ENCODE results near the gene TOP2B. TPM values are rescaled to one million over a fixed set of nuclear protein-coding genes. Genes with fewer than 3 reads are reported as not detected.

TOP2B gene
- total RNA-seq, 1 experiment from 2014 or later: 88.7 TPM

- BruUV-seq (replicated peaks): no TSS peak
- Mint-ChIP-seq H3K36me3 (ENCODE audit: insufficient read depth, unreplicated experiment) (peaks cover 55% of the 10 kb centered on the region), H3K4me1 (ENCODE audit: insufficient read depth, unreplicated experiment) (peaks cover 4% of the 10 kb centered on the region), H3K4me3 (ENCODE audit: unreplicated experiment) (no peak overlapping the region), H3K27ac (ENCODE audit: low read depth, unreplicated experiment) (peak overlapping the region; percentile 50), H3K9me3 (ENCODE audit: unreplicated experiment) (no peaks in the 10 kb centered on the region), H3K27me3 (ENCODE audit: insufficient read depth, unreplicated experiment) (no peaks in the 10 kb centered on the region)
- ChIA-PET CTCF (interaction anchor here (0.8 to 3.8 kb wide), 3 partner anchors 10 to 459 kb away, joined by 3 to 30 read pairs (median 3); no protein-coding TSS in a partner anchor), POLR2A (interaction anchor here (1.4 kb wide), 1 partner anchor 10 kb away, joined by 4 read pairs; no protein-coding TSS in a partner anchor)
- peak; percentile 41 for DNase-seq (ENCODE audit: unreplicated experiment)
- TF ChIP-seq, protein P1, sequence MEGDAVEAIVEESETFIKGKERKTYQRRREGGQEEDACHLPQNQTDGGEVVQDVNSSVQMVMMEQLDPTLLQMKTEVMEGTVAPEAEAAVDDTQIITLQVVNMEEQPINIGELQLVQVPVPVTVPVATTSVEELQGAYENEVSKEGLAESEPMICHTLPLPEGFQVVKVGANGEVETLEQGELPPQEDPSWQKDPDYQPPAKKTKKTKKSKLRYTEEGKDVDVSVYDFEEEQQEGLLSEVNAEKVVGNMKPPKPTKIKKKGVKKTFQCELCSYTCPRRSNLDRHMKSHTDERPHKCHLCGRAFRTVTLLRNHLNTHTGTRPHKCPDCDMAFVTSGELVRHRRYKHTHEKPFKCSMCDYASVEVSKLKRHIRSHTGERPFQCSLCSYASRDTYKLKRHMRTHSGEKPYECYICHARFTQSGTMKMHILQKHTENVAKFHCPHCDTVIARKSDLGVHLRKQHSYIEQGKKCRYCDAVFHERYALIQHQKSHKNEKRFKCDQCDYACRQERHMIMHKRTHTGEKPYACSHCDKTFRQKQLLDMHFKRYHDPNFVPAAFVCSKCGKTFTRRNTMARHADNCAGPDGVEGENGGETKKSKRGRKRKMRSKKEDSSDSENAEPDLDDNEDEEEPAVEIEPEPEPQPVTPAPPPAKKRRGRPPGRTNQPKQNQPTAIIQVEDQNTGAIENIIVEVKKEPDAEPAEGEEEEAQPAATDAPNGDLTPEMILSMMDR (IDR thresholded peaks at IDR 0.05; ENCODE audit: unreplicated experiment): no peak
- intact Hi-C loops (cut with micrococcal nuclease): no loop called here
These were observed 61.0 kb downstream of the TOP2B start for GRCh38 chr3:25603703-25604102.

DNA sequence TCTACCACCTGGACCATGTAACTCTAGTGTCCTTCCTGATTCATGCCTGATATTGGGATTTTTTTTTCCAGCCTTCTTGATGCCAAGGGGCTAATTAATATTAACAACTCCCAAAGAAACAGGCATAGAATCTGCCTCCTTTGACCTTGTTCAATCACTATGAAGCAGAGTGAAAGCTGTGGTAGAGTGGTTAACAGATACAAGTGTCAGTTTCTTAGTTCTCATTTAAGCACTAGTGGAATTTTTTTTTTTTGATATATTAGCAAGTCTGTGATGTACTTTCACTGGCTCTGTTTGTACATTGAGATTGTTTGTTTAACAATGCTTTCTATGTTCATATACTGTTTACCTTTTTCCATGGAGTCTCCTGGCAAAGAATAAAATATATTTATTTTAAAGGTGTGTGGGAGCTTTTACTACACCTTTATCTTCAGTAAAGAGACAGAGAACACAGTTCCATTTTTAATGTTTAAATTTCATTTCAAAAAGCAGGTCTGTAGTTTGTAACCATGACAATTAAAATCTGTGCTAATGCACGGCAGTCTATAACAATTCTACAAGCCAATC, 67.1 kb downstream of the TOP2B start:
- intact Hi-C loops (cut with micrococcal nuclease): loop anchor here (10.0 kb wide), 1 partner anchor 913 kb away; no protein-coding TSS in a partner anchor
- Mint-ChIP-seq H3K27me3 (ENCODE audit: insufficient read depth, unreplicated experiment) (no peaks in the 10 kb centered on the region), H3K9me3 (ENCODE audit: unreplicated experiment) (no peaks in the 10 kb centered on the region), H3K36me3 (ENCODE audit: insufficient read depth, unreplicated experiment) (peaks cover 60% of the 10 kb centered on the region), H3K27ac (ENCODE audit: low read depth, unreplicated experiment) (no peak overlapping the region), H3K4me3 (ENCODE audit: unreplicated experiment) (no peak overlapping the region), H3K4me1 (ENCODE audit: insufficient read depth, unreplicated experiment) (peaks cover 3% of the 10 kb centered on the region)
- TF ChIP-seq, protein P1 (IDR thresholded peaks at IDR 0.05; ENCODE audit: unreplicated experiment): no peak
- no TSS peak for BruUV-seq (replicated peaks)
- DNase-seq (ENCODE audit: unreplicated experiment): no peak
- POLR2A ChIA-PET: no interaction called here
- CTCF ChIA-PET: interaction anchor here (2.9 kb wide), 1 partner anchor 11 kb away, joined by 9 read pairs; no protein-coding TSS in a partner anchor

DNA sequence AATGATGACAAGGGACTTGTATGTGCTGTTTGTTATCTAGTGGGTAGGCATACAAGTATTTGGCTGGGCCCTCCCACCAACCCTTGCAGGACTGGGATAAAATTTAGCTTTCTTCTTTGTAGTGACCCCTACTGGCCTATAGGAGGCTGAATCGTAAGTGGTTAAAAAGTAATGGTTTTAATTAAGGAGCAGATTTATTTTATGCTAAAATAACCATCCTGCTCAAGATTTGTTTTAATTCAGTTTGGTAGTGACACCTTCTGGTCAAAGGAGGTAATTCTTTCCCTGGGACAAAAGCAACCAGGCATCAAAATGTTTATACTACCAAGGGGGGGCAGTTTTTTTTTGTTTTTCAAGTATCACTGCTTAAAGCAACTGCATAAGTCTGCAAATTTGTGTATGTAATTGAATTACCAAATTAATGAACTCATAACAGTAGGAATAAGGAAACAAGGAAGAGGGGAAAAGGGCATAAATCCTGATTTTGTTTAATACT, 70.7 kb downstream of the TOP2B start:
- Mint-ChIP-seq H3K9me3 (ENCODE audit: unreplicated experiment) (no peaks in the 10 kb centered on the region), H3K27me3 (ENCODE audit: insufficient read depth, unreplicated experiment) (no peaks in the 10 kb centered on the region), H3K4me3 (ENCODE audit: unreplicated experiment) (no peak overlapping the region), H3K4me1 (ENCODE audit: insufficient read depth, unreplicated experiment) (peaks cover 5% of the 10 kb centered on the region), H3K36me3 (ENCODE audit: insufficient read depth, unreplicated experiment) (peaks cover 35% of the 10 kb centered on the region), H3K27ac (ENCODE audit: low read depth, unreplicated experiment) (no peak overlapping the region)
- CTCF ChIA-PET: interaction anchor here (0.5 to 8.9 kb wide), 53 partner anchors 9 to 1520 kb away, joined by 3 to 82 read pairs (median 4); no protein-coding TSS in a partner anchor
- BruUV-seq (replicated peaks): no TSS peak
- DNase-seq (ENCODE audit: unreplicated experiment): peak; percentile 64
- TF ChIP-seq, protein P1 (IDR thresholded peaks at IDR 0.05; ENCODE audit: unreplicated experiment): peak; percentile 60
- POLR2A ChIA-PET: interaction anchor here (1.1 to 1.6 kb wide), 3 partner anchors 9 to 820 kb away, joined by 3 to 6 read pairs (median 4); no protein-coding TSS in a partner anchor
- intact Hi-C loops (cut with micrococcal nuclease): loop anchor here (1.0 to 10.0 kb wide), 4 partner anchors 572 to 909 kb away; no protein-coding TSS in a partner anchor

GRCh38 chr3:25593001-25593400, 71.7 kb downstream of the TOP2B start:
- Mint-ChIP-seq H3K27me3 (ENCODE audit: insufficient read depth, unreplicated experiment) (no peaks in the 10 kb centered on the region), H3K36me3 (ENCODE audit: insufficient read depth, unreplicated experiment) (peaks cover 28% of the 10 kb centered on the region), H3K4me3 (ENCODE audit: unreplicated experiment) (no peak overlapping the region), H3K9me3 (ENCODE audit: unreplicated experiment) (peaks cover 2% of the 10 kb centered on the region), H3K27ac (ENCODE audit: low read depth, unreplicated experiment) (no peak overlapping the region), H3K4me1 (ENCODE audit: insufficient read depth, unreplicated experiment) (peaks cover 5% of the 10 kb centered on the region)
- intact Hi-C loops (cut with micrococcal nuclease): loop anchor here (10.0 kb wide), 1 partner anchor 908 kb away; no protein-coding TSS in a partner anchor
- CTCF ChIA-PET: interaction anchor here (0.6 to 8.9 kb wide), 48 partner anchors 8 to 1698 kb away, joined by 3 to 82 read pairs (median 4); no protein-coding TSS in a partner anchor
- TF ChIP-seq, protein P1 (IDR thresholded peaks at IDR 0.05; ENCODE audit: unreplicated experiment): no peak
- no peak for DNase-seq (ENCODE audit: unreplicated experiment)
- no TSS peak for BruUV-seq (replicated peaks)
- POLR2A ChIA-PET: interaction anchor here (0.5 to 1.7 kb wide), 9 partner anchors 10 to 866 kb away, joined by 3 to 6 read pairs (median 3); partner anchors contain the start of gene OXSM
